HG03159 (cell line): ENCODE results near the gene EXO5.
"Not testable (repeated sequence)": the region's sequence is repeated elsewhere in the genome, so short reads cannot be mapped to it uniquely, and the experiment has no call there.

Experiments
- ATAC-seq: cut with Tn5 transposase; IDR thresholded peaks from one replicate; pipeline ENCODE4 v1.9.1; 2021; ENCODE audit warnings: mild to moderate bottlenecking, moderate library complexity; ENCODE audit not compliant: unreplicated experiment

The EXO5 gene

DNA sequence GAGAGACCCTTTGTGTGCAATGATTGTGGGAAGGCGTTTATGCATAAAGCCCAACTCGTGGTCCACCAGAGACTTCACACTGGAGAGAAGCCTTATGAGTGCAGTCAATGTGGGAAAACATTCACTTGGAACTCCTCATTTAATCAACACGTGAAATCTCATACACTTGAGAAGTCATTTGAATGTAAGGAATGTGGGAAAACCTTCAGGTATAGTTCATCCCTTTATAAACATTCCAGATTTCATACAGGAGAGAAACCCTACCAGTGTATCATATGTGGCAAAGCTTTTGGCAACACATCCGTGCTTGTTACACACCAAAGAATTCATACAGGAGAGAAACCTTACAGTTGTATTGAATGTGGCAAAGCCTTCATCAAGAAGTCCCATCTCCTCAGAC is 38.4 kb downstream of the EXO5 start:
- no peak for ATAC-seq

DNA sequence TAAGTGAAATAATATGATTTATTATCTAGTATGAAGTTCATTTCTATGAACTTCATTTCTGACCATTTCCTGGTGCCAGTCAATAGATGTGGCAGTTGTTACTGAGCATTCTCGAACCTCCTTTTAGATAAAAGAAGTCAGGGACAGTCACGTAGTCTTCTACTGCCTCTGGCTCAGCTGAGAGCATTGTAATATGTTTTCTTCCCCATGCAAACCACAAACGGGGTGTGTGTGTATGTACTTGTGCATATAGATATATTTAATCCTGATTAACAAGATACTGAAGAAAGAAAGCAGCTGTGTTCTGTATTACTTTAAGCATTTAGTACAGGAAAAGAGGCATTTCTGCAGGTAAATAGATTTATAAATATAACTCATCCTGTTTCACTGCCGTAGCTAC is 44.5 kb downstream of the EXO5 start:
- ATAC-seq, result no peak

DNA sequence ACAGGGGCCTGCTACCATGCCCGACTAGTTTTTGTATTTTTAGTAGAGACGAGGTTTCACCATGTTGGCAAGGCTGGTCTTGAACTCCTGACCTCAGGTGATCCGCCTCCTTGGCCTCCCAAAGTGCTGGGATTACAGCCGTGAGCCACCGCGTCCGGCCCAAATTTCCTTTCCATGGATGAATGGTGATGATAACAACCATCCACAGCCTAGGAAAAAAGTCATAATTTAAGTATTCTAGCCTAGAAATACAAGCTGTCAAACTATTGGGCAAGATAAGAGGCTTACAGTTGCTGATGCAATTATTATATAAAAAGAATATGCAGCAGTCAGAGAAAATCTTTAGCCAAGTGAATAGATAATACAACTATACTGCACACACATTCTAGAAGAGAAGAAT is 46.2 kb downstream of the EXO5 start:
- ATAC-seq, result not testable (repeated sequence)

DNA sequence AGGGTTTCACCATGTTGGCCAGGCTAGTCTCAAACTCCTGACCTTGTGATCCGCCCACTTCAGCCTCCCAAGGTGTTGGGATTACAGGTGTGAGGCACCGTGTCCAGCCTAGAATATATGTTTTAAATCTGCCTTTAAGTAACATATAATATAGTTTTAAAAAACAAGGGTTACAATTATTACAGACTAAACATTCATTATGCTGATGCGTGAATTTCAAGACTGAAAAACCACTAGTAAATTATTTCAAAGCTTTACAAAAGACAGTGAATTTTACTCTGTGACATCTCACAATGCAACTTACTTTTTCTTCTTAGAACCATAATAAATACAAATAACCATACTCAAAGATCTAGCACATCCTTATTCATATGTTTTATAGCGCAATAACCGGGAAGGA is 47.6 kb downstream of the EXO5 start:
- ATAC-seq, result no peak

DNA sequence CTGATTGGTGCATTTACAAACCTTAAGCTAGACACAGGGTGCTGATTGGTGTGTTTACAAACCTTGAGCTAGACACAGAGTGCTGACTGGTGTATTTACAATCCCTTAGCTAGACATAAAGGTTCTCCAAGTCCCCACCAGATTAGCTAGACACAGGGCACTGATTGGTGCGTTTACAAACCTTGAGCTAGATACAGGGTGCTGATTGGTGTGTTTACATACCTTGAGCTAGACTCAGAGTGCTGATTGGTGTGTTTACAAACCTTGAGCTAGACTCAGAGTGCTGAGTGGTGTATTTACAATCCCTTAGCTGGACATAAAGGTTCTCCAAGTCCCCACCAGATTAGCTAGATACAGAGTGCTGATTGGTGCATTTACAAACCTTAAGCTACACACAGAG is 49.7 kb downstream of the EXO5 start:
- not testable (repeated sequence) for ATAC-seq

DNA sequence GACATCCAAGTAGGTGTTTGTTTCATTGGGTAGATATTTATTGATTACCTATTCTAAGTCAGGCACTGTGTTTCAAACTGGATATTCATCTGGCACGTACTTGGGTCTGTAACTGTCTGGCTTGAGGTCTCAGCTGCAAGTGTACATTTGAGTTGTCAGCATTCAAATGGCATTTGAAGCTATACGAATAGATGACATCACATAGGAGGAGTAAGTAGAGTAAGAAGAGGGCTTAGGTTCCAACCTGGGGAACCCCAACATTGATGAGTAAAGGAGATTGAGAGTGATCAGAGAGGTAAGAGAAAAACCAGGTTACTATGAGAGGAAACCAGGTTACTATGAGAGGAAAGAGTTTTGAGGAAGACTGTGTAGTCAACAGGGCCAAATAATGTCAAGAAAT is 53.6 kb downstream of the EXO5 start:
- ATAC-seq, result no peak

DNA sequence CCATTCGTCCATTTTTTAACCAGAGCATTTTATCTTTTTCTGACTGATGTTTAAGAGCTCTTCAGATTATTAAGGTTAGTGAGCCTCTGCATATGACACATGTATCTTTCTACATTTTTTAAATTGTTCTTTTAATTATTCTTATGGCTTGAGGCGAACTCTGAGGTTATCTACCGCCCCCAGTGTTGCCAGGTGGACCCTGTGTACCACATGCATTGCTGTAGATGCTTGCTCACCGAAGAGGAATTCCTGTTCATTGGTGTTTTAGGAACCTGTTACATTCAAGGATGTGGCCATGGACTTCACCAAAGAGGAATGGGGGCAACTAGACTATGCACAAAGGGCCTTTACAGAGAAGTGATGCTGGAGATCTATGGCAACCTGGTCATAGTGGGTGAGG is 54.7 kb downstream of the EXO5 start:
- ATAC-seq, result no peak

DNA sequence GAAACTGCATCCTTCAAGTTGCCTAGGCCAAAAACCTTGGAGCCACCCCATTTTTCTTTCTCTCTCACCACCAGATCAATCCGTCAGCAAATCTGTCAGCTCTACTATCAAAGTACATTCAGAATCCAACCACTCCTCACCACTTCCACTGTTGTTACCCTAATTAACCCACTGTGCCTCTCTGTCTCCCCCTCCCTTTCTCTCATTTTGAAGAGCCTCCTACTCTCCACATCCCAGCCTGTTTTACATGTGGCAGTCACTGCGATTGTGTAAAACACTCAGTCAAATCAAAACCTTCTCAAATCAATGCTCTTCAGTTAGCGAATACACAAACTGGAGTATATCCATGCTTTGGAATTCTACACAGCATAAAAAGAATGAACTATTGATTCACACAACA is 55.9 kb downstream of the EXO5 start:
- no peak for ATAC-seq

DNA sequence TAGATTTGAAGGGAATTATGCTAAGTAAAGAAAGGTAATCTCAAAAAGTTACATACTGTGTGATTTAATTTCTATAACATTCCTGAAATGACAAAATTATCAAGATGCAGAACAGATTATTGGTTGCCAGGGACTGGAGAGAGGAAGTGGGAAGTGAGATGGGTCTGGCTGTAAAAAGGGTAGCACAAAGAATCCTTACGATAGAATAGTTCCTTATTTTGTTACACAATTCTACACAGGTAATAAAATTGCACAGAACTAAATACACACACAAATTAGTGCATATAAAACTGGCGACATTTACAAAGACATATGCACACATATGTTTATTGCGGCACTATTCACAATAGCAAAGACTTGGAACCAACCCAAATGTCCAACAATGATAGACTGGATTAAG is 56.3 kb downstream of the EXO5 start:
- no peak for ATAC-seq
